ENCODE results near the gene NELL2.
A peak's percentile ranks its signal among the peaks of the same experiment; 100 is the strongest.
"Not testable (repeated sequence)": the region's sequence is repeated elsewhere in the genome, so short reads cannot be mapped to it uniquely, and the experiment has no call there.

NELL2 gene

GRCh38 chr12:44875954-44876543 lies at the start of gene NELL2:
Gene NELL2, minus strand, starts transcription at chr12:44876315. Its CDS starts 446 bp downstream, at chr12:44875869.
- DNase-seq = peak; percentile 84

- DNase-seq = no peak
Measured at GRCh38 chr12:44921736-44922135, 45.6 kb upstream of the NELL2 start.

- DNase-seq = no peak
Measured at GRCh38 chr12:44917141-44917540, 41.0 kb upstream of the NELL2 start.

- DNase-seq = no peak
Measured at GRCh38 chr12:44915958-44916357, 39.8 kb upstream of the NELL2 start.

GRCh38 chr12:44904321-44904720 lies 28.2 kb upstream of the NELL2 start:
- DNase-seq = no peak

- DNase-seq = not testable (repeated sequence)
Measured at GRCh38 chr12:44898108-44898507, 22.0 kb upstream of the NELL2 start.

- no peak for DNase-seq
Measured at GRCh38 chr12:44889926-44890325, 13.8 kb upstream of the NELL2 start.

GRCh38 chr12:44889162-44889561 lies 13.0 kb upstream of the NELL2 start:
- DNase-seq = no peak

GRCh38 chr12:44885902-44886301 lies 9.8 kb upstream of the NELL2 start:
- no peak for DNase-seq

- DNase-seq = no peak
Measured at GRCh38 chr12:44881197-44881596, 5.1 kb upstream of the NELL2 start.

GRCh38 chr12:44876544-44877410 lies 662 bp upstream of the NELL2 start:
- peak; percentile 78 for DNase-seq

- peak; percentile 62 for DNase-seq
Measured at GRCh38 chr12:44875417-44875953, 630 bp downstream of the NELL2 start.

GRCh38 chr12:44874981-44875416 lies 1.1 kb downstream of the NELL2 start:
- peak; percentile 69 for DNase-seq

GRCh38 chr12:44873898-44874297 lies 2.2 kb downstream of the NELL2 start:
- no peak for DNase-seq

GRCh38 chr12:44869503-44869902 lies 6.6 kb downstream of the NELL2 start:
- DNase-seq = no peak

GRCh38 chr12:44863867-44864266 lies 12.2 kb downstream of the NELL2 start:
- no peak for DNase-seq

- DNase-seq = no peak
Measured at GRCh38 chr12:44859998-44860689, 16.0 kb downstream of the NELL2 start.

GRCh38 chr12:44858226-44858855 lies 17.8 kb downstream of the NELL2 start:
- no peak for DNase-seq

- no peak for DNase-seq
Measured at GRCh38 chr12:44852483-44852882, 23.6 kb downstream of the NELL2 start.

GRCh38 chr12:44851586-44851985 lies 24.5 kb downstream of the NELL2 start:
- no peak for DNase-seq

GRCh38 chr12:44848703-44849085 lies 27.4 kb downstream of the NELL2 start:
- no peak for DNase-seq

GRCh38 chr12:44847888-44848702 lies 28.0 kb downstream of the NELL2 start:
- DNase-seq = peak; percentile 79
